ENCODE measurements around the gene STEAP3. TPM values are rescaled to one million over a fixed set of nuclear protein-coding genes. Genes with fewer than 3 reads are reported as not detected.

Gene STEAP3
- total RNA-seq, 1 donor from 2014 or later = 38.8 TPM

- no peaks in the 10 kb centered on the region for H3K79me2 ChIP-seq (ENCODE audit: insufficient read depth, low read length)
- no peaks in the 10 kb centered on the region for H3K9me3 ChIP-seq (ENCODE audit: insufficient read depth, low read depth, low read length)
- no peak for TF ChIP-seq CTCF (IDR thresholded peaks at IDR 0.05; ENCODE audit: insufficient read depth, low read depth, low read length)
- no peak for TF ChIP-seq EZH2 (IDR thresholded peaks at IDR 0.05; ENCODE audit: insufficient read depth, low read length)
- H4K20me1 ChIP-seq (ENCODE audit: insufficient read depth, low read length) = no peaks in the 10 kb centered on the region
- H3K4me3 ChIP-seq (ENCODE audit: insufficient read depth, low read depth, low read length) = no peak overlapping the region
- FAIRE-seq = no peak
- no peaks in the 10 kb centered on the region for H3K36me3 ChIP-seq (ENCODE audit: insufficient read depth, low read length)
- H3K4me1 ChIP-seq (ENCODE audit: insufficient read depth, low read length) = peaks cover 5% of the 10 kb centered on the region
- no peak for DNase-seq (ENCODE audit: low read depth)
- H3K27ac Mint-ChIP-seq (ENCODE audit: unreplicated experiment) = no peak overlapping the region
- H3K4me2 ChIP-seq (ENCODE audit: low read length) = no peak overlapping the region
- no peak overlapping the region for H3K9ac ChIP-seq (ENCODE audit: low read length)
- no peak overlapping the region for H3K4me3 Mint-ChIP-seq (ENCODE audit: unreplicated experiment)
- no peak overlapping the region for H3K27ac ChIP-seq (ENCODE audit: low read depth, low read length)
- no peak overlapping the region for H2AFZ ChIP-seq (ENCODE audit: low read depth, low read length)
- no peaks in the 10 kb centered on the region for H3K27me3 ChIP-seq (ENCODE audit: insufficient read depth, low read length)
- no peaks in the 10 kb centered on the region for H3K36me3 Mint-ChIP-seq (ENCODE audit: low read depth, unreplicated experiment)
- peaks cover 9% of the 10 kb centered on the region for H3K4me1 Mint-ChIP-seq (ENCODE audit: low read depth, unreplicated experiment)
- peaks cover 1% of the 10 kb centered on the region for H3K9me3 Mint-ChIP-seq (ENCODE audit: unreplicated experiment)
- H3K27me3 Mint-ChIP-seq (ENCODE audit: low read depth, unreplicated experiment) = peaks cover 19% of the 10 kb centered on the region
These were observed 41.7 kb upstream of the STEAP3 start for GRCh38 chr2:119181791-119182445.

- Mint-ChIP-seq H3K4me3 (ENCODE audit: unreplicated experiment) (no peak overlapping the region), H3K9me3 (ENCODE audit: unreplicated experiment) (peaks cover 1% of the 10 kb centered on the region), H3K4me1 (ENCODE audit: low read depth, unreplicated experiment) (peaks cover 3% of the 10 kb centered on the region), H3K36me3 (ENCODE audit: low read depth, unreplicated experiment) (no peaks in the 10 kb centered on the region), H3K27me3 (ENCODE audit: low read depth, unreplicated experiment) (peaks cover 25% of the 10 kb centered on the region), H3K27ac (ENCODE audit: unreplicated experiment) (no peak overlapping the region)
- Histone ChIP-seq H3K9me3 (ENCODE audit: insufficient read depth, low read depth, low read length) (no peaks in the 10 kb centered on the region), H3K9ac (ENCODE audit: low read length) (no peak overlapping the region), H3K27ac (ENCODE audit: low read depth, low read length) (no peak overlapping the region), H3K4me2 (ENCODE audit: low read length) (no peak overlapping the region), H3K4me1 (ENCODE audit: insufficient read depth, low read length) (peaks cover 5% of the 10 kb centered on the region), H3K36me3 (ENCODE audit: insufficient read depth, low read length) (no peaks in the 10 kb centered on the region), H2AFZ (ENCODE audit: low read depth, low read length) (no peak overlapping the region), H3K27me3 (ENCODE audit: insufficient read depth, low read length) (no peaks in the 10 kb centered on the region), H3K4me3 (ENCODE audit: insufficient read depth, low read depth, low read length) (no peak overlapping the region), H4K20me1 (ENCODE audit: insufficient read depth, low read length) (no peaks in the 10 kb centered on the region), H3K79me2 (ENCODE audit: insufficient read depth, low read length) (no peaks in the 10 kb centered on the region)
- FAIRE-seq = no peak
- no peak for DNase-seq (ENCODE audit: low read depth)
- TF ChIP-seq EZH2 (IDR thresholded peaks at IDR 0.05; ENCODE audit: insufficient read depth, low read length) = no peak
- TF ChIP-seq CTCF (IDR thresholded peaks at IDR 0.05; ENCODE audit: insufficient read depth, low read depth, low read length) = no peak
These were observed 39.1 kb upstream of the STEAP3 start for GRCh38 chr2:119184512-119184911.

Measured in astrocyte (in vitro differentiated cells and primary cell).